Activated CD4-positive, alpha-beta T cell treated with anti-CD3 and anti-CD28 coated beads, Interleukin-2, amount 50 U/mL, for 24 hours (primary cell): ENCODE results near the gene SLC2A6.

Source experiments
- DNase-seq, 2 donors: peaks; one replicate each; pipeline ENCODE4 v3.0.0-alpha.2; 2020; ENCODE audit warnings: low read depth in 1 of 2, low spot score in 1 of 2

Gene SLC2A6

GRCh38 chr9:133515615-133516255 is 36.8 kb upstream of the SLC2A6 start:
- no peak for DNase-seq

- no peak for DNase-seq
These were observed 36.3 kb upstream of the SLC2A6 start for GRCh38 chr9:133515240-133515610.

- DNase-seq: no peak
These were observed 35.8 kb upstream of the SLC2A6 start for GRCh38 chr9:133514460-133515239.

DNA sequence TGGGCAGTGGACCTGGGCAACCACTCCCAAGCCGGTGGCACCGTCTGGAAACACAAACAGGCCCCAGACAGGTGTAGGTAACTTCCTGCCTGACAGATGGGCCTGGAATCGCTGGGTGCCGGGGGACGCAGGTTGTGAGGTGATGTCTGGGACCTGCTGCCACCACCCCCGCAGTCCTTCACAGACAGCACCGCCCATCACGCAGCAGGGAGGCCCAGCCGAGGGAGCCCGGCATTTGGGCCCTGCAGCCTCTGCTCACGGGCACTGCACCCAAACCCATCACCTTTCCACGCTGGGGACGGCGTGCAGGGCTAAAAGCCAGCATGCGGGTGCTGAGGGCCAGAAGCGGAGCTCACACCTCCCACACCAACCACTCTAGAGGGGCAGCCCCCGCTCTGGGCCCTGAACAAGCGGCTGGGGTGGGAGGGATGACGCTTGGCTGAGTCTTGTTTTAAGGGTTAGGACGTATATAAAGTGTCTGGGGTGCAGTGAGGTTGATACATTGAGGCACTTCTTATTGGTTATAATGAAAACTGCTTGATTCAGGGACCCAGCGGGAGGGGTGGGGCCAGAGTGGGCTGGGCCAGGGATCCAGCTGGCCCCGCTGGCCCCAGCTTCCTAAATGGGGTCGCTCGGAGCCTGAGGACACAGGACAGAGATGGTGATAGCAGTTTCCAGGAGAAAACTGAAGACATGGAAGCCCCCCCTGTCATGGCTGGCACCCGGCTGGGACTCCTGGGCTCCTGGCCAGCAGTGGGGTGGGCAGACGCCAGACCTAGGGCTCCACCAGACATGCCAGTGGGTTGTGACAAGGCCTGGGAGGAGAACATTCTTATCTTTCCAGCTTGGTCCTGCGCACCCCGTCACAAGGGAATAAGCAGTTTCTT is 34.6 kb upstream of the SLC2A6 start:
- no peak for DNase-seq

DNA sequence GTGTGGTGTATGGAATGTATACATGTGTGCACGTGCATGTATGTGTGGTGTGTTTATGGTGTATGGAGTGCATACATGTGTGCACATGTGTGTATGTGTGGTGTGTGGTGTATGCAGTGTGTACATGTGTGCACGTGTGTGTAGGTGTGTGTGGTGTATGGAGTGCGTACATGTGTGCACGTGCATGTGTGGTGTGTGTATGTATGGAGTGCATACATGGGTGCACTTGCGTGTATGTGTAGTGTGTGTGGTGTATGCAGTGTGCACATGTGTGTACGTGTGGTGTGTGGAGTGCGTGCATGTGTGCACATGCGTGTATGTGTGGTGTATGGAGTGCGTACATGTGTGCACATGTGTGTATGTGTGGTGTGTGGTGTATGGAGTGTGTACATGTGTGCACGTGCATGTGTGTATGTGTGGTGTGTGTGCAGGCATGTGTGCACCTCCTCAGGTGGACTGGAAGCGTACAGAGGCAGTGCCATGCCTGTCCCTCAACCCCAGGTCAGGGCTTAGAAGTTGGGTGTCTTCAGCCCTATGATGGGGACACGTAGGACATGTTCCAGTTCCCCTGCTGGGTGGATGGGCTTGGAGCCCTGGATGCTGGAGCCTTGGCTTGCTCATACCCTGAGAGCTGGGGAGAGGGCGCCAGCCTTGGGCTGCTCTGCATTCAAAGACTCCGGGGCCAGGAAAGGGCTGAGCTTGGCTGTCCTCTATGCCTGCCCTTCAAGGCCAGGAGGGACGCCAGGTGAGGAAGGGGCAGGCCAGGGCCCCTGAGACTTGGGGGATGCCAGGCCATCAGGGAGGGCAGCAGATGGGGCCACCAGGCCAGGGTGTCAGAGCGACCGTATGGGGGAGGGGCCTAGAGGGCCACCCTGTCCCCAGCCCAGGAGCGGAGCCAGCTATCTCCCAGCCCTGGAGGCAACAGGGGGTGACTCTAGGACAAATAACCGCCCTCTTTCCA is 33.6 kb upstream of the SLC2A6 start:
- DNase-seq: no peak

GRCh38 chr9:133511607-133512006 is 32.7 kb upstream of the SLC2A6 start:
- DNase-seq: no peak

- no peak for DNase-seq
These were observed 32.1 kb upstream of the SLC2A6 start for GRCh38 chr9:133510926-133511505.

DNA sequence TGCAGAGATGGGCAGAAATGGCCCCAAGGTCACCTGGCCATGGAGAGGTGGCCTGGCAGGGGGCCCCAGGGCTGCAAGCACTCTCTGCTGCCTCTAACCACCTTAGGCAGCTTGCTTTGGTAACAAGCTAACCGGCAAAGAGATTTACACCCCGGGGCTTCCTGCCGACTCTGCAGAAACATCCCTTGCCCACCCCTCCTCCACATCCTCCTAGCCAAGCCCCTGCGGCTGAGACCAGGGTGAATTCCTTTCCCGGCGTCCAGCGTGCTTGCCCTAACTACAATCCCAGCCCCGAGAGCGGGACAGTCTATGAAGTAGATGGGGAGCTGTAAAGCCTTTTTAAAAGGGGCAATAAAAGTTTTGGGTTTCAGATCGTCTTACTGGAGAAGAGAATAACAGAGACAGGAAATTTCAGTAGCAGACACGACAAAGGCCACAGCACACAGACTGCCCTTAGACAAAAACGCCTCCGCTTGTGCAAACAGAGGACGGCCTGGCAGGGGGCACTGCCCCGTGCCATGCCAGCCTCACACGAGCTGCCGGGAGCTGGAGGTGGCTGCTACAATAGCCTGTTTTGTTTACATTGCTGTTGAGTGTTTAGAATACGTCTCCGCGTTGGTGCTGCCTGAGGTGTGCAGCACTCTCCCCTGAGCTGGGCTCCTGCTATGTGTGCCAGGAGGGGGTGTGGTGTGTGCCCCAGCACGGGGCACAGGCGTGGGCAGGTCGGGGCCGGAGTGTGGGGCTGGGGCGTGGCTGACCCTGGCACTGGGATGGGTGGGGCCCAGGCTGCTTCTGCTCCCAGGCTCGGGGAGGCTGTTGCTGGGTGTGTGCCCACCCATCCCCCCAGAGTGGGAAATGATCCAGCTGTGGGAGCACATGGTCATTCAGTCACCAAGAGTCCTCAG is 30.5 kb upstream of the SLC2A6 start:
- DNase-seq: no peak

- DNase-seq: no peak
These were observed 29.1 kb upstream of the SLC2A6 start for GRCh38 chr9:133508046-133508445.

DNA sequence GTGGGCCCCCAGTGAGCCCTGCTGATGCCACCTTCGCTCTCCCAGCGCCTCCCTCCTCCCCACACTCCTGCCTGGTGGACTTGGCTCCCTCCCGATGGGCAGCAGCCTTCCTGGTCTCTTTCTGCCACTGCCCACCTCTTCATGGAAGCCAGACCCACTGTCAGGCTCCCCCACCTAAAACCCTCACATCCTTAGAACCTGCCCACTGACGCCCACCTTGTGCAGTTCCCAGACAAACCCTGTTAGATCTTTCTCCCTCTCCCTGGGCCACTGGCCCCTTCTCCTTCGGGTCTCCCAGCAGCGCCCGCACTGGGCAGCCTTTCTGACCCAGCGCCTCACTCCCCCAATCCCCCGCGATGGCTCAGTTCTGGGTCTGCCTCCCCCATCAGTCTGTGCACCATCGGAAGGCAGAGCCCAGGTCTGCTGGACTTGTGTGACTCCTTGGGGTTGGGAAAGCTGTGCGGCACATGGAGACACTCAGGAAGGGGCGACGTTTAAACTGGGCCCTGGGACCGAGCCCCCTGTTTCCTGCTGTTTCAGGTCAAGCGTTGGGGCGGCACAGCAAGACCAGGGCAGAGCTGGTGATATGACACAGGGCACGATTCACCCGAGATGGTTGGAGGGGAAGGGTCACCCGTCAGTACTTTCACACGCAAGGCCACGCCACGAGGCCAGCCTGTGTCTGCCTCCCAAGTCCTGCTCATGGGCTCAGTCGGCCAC is 28.5 kb upstream of the SLC2A6 start:
- no peak for DNase-seq

GRCh38 chr9:133506653-133507038 is 27.7 kb upstream of the SLC2A6 start:
- no peak for DNase-seq

- DNase-seq: no peak
These were observed 27.2 kb upstream of the SLC2A6 start for GRCh38 chr9:133505901-133506652.

GRCh38 chr9:133505186-133505830 is 26.4 kb upstream of the SLC2A6 start:
- DNase-seq: no peak

DNA sequence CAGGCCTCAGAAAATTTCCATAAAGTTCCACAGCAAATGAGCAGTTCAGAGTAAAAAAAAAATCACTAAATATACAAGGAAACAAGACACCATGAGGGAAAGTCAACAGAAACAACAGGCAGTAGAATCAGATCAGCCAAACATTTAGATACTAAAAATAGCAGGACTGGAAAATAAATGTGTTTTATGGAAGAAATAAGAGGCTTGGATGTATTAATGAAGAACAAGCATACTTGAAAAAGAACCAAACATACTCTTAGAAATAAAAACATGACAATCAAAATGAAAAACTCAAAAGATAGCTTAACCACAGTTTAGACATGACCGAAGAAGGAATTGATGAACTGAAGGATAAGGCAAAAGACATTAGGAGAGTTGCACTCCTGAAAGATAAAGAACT is 23.2 kb upstream of the SLC2A6 start:
- no peak for DNase-seq

GRCh38 chr9:133499892-133500270 is 21.0 kb upstream of the SLC2A6 start:
- no peak for DNase-seq

- no peak for DNase-seq
These were observed 20.4 kb upstream of the SLC2A6 start for GRCh38 chr9:133499132-133499891.
